ENCODE data around the gene GLIS2. TPM values are rescaled to one million over a fixed set of nuclear protein-coding genes. Genes with fewer than 3 reads are reported as not detected.

The GLIS2 gene
- total RNA-seq, 4 donors from 2014 or later, result 5.7 to 26.9 (median 7.9) TPM

DNA sequence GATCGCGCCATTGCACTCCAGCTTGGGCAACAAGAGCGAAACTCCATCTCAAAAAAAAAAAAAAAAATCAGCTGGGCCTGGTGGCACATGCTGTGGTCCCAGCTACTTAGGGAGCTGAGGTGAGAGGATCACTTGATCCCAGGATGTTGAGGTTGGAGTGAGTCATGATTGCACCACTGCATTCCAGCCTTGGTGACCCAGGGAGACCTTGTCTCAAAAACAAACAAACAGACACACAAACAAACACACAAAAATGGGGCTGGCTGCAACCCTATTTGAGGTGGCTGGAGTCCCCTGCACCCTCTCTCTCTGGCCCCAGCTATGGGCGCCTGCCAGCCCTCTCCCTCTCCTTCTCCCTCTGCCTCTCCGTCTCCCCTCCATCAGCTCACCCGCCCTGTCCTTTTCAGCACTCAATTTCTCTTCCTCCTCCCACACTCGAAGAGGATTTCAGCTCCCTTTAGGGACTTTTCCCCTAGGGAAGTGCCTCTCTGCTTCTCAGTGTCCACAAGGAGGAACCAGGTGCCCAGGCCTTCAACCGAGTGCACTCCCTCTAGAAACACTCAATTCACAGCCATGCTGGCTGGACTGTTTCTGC lies 25.5 kb upstream of the GLIS2 start:
- Histone ChIP-seq H3K27me3 (no peaks in the 10 kb centered on the region), H3K27ac (no peak overlapping the region), H3K36me3 (no peaks in the 10 kb centered on the region), H3K9me3 (no peaks in the 10 kb centered on the region), H3K4me3 (no peak overlapping the region), H3K4me1 (peaks cover 0 to 47% (median 30%) of the 10 kb centered on the region in 3 donors)
- WGBS, 2 donors (ENCODE audit: low coverage in 1 of 2), result 46 to 75% methylated on average over 2 to 8 of the region's 8 CpGs
- no peak for ATAC-seq
- TF ChIP-seq POLR2A (IDR thresholded peaks at IDR 0.05), result no peak
- TF ChIP-seq, protein P1, sequence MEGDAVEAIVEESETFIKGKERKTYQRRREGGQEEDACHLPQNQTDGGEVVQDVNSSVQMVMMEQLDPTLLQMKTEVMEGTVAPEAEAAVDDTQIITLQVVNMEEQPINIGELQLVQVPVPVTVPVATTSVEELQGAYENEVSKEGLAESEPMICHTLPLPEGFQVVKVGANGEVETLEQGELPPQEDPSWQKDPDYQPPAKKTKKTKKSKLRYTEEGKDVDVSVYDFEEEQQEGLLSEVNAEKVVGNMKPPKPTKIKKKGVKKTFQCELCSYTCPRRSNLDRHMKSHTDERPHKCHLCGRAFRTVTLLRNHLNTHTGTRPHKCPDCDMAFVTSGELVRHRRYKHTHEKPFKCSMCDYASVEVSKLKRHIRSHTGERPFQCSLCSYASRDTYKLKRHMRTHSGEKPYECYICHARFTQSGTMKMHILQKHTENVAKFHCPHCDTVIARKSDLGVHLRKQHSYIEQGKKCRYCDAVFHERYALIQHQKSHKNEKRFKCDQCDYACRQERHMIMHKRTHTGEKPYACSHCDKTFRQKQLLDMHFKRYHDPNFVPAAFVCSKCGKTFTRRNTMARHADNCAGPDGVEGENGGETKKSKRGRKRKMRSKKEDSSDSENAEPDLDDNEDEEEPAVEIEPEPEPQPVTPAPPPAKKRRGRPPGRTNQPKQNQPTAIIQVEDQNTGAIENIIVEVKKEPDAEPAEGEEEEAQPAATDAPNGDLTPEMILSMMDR (IDR thresholded peaks at IDR 0.05), result peak in 2 of 4 experiments; percentile 13 to 32

DNA sequence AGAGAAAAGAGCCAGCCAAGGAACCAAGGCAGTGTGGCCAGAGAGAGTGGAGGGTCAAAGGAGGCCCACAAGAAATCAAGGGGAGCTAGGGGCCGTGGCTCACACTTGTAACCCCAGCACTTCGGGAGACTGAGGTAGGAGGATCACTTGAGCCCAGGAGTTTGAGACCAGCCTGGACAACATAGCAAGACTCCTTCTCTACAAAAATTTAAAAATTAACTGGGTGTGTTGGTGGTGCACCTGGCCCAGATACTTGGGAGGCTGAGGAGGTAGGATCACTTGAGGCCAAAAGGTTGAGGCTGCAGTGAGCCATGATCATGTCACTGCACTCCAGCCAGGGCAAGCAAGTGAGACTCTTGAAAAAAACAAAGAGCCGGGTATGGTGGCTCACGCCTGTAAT lies 24.2 kb upstream of the GLIS2 start:
- Histone ChIP-seq H3K4me3 (no peak overlapping the region), H3K9me3 (no peaks in the 10 kb centered on the region), H3K27ac (peak overlapping the region in 3 of 4 donors; percentile 42 to 74 (median 74)), H3K27me3 (no peaks in the 10 kb centered on the region), H3K36me3 (no peaks in the 10 kb centered on the region), H3K4me1 (peaks cover 0 to 47% (median 30%) of the 10 kb centered on the region in 3 donors)
- ATAC-seq, result no peak
- 80 to 100% methylated on average over 1 to 2 of the region's 4 CpGs for WGBS, 2 donors (ENCODE audit: low coverage in 1 of 2)
- TF ChIP-seq EP300 (IDR thresholded peaks at IDR 0.05) (no peak), POLR2AphosphoS5 (IDR thresholded peaks at IDR 0.05) (no peak), POLR2A (IDR thresholded peaks at IDR 0.05) (no peak)
- TF ChIP-seq, protein P1 (IDR thresholded peaks at IDR 0.05), result no peak

DNA sequence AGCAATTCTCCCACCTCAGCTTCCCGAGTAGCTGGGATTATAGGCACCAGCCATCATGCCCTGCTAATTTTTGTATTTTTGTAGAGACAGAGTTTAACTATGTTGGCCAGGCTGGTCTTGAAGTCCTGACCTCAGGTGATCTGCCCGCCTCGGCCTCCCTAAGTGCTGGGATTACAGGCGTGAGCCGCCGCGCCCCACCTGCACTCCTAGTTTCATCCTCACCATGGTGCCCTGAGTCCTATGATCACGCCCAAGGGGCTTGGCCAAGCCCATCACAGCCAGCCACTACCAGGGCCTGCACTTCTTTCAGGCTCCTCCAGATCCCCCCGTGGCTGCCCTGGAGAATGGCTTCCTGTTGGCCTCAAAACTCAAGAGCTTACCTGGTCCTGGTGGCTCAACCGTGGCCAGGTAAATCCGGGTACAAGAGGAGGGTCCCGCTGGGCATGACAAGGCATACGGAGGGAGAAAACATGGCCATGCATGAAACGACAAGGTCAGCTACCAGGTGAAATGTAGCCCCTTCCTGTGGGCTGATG lies 22.6 kb upstream of the GLIS2 start:
- H3K27me3 ChIP-seq, result no peaks in the 10 kb centered on the region
- peaks cover 0 to 46% (median 29%) of the 10 kb centered on the region in 3 donors for H3K4me1 ChIP-seq
- WGBS, 2 donors (ENCODE audit: low coverage in 1 of 2), result 0 to 59% methylated on average over 1 to 2 of the region's 14 CpGs
- H3K36me3 ChIP-seq, result no peaks in the 10 kb centered on the region
- TF ChIP-seq, protein P1 (IDR thresholded peaks at IDR 0.05), result no peak
- TF ChIP-seq EP300 (IDR thresholded peaks at IDR 0.05) (no peak), POLR2AphosphoS5 (IDR thresholded peaks at IDR 0.05) (no peak), POLR2A (IDR thresholded peaks at IDR 0.05) (no peak)
- H3K9me3 ChIP-seq, result no peaks in the 10 kb centered on the region
- H3K4me3 ChIP-seq, result no peak overlapping the region
- no peak for ATAC-seq
- H3K27ac ChIP-seq, result peak overlapping the region in 3 of 4 donors; percentile 74 to 85 (median 74)

DNA sequence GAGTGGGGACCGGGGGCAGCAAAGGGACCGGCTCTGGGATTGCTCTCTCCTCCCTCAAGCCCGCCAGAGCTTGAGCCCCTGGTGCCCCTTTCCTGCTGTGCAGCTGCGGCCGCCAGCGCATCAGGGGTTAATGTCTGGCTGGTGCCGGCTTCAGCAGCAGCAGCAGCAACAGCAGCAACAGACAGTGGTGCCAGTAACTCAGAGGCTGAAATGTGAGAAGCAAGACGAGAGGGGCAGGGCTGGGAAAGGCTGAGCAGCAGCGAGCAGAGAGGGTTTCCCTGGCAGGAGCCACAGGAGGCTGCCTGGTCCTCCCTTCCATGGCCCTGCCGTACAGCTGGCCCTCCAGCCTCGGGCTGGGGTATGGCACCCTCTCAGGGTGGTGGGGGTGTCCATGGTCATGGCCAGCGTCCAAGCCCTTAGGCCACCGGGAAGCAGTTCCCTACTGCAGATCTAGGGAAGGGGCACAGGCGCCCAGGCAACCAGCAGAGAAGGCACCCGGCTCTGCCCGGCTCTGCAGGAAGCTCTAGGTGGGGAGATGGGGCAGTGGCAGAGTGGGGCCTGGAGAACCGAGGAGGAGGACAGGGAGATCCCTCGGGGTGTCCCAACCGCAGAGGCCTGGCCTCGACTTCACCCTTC lies 21.9 kb upstream of the GLIS2 start:
- ATAC-seq, result peak; percentile 76
- no peaks in the 10 kb centered on the region for H3K27me3 ChIP-seq
- peak overlapping the region in 3 of 4 donors; percentile 74 to 85 (median 74) for H3K27ac ChIP-seq
- TF ChIP-seq POLR2A (IDR thresholded peaks at IDR 0.05), result no peak
- TF ChIP-seq POLR2AphosphoS5 (IDR thresholded peaks at IDR 0.05), result peak; percentile 33
- no peak for TF ChIP-seq EP300 (IDR thresholded peaks at IDR 0.05)
- TF ChIP-seq, protein P1 (IDR thresholded peaks at IDR 0.05), result no peak
- H3K4me1 ChIP-seq, result peaks cover 0 to 46% (median 31%) of the 10 kb centered on the region in 3 donors
- no peak overlapping the region for H3K4me3 ChIP-seq
- H3K36me3 ChIP-seq, result no peaks in the 10 kb centered on the region
- no peaks in the 10 kb centered on the region for H3K9me3 ChIP-seq
- 10% methylated on average over 2 of the region's 20 CpGs; no CpG with 5 or more reads in 1 of the 2 donors for WGBS, 2 donors (ENCODE audit: low coverage in 1 of 2)

Data from gastroesophageal sphincter (tissue), 4 donors.